HG03571 (cell line): Measurements from ENCODE around the gene PRKCG.

Source experiments
- ATAC-seq: cut with Tn5 transposase; IDR thresholded peaks from one replicate; pipeline ENCODE4 v1.9.1; 2021; ENCODE audit not compliant: unreplicated experiment

Gene PRKCG

DNA sequence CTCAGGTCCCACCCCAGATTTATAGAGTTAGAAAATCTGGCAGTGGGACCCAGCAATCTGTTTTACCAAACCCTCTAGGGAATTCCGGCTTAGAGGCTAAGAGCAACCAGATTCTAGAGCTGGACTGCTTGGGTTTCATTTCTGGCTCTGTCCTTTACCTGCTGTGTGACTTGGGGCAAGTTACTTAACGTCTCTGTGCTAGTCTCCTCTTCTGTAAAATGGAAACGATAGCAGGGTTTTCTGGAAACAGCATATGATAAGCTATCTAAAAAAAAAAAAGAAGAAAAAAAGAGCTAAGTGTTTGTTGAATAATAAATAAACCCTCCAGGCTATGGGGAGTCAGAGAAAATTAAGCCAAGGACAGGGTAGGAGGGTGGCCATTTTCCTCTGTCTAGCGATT, 15.5 kb downstream of the PRKCG start:
- ATAC-seq: no peak

- ATAC-seq: no peak
Observed at GRCh38 chr19:53898166-53898565, 16.2 kb downstream of the PRKCG start.

DNA sequence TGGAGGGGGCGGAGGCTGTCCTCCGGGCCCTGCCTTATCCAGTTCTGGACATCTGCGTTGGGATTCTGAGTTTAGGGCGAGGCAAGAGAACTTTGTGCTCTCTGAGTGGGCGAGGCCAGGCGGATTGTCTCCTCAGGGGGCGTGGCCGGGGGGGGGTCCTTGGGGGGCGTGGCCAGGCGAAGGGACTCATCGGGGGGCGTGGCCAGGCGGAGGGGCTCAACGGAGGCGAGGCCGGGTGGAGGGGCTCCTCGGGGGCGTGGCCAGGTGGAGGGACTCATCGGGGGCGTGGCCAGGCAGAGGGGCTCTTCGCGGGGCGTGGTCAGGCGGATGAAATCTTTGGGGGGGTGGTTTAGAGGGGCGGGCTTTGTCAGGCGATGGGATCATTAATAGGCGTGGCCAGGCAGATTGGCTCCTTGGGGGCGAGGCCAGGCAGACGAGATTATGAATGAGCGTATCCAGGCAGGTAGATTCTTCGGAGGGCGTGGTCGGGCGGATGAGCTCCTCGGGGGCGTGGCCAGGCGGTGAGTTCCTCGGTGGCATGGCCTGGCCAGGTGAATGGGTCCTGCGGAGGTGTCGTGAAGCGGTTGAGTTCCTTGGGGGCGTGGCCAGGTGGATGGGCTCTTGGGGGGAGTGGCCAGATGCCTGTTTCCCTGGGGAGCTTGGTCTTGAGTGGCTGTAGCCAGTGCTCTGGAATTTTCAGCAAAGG, 16.8 kb downstream of the PRKCG start:
- ATAC-seq: no peak

DNA sequence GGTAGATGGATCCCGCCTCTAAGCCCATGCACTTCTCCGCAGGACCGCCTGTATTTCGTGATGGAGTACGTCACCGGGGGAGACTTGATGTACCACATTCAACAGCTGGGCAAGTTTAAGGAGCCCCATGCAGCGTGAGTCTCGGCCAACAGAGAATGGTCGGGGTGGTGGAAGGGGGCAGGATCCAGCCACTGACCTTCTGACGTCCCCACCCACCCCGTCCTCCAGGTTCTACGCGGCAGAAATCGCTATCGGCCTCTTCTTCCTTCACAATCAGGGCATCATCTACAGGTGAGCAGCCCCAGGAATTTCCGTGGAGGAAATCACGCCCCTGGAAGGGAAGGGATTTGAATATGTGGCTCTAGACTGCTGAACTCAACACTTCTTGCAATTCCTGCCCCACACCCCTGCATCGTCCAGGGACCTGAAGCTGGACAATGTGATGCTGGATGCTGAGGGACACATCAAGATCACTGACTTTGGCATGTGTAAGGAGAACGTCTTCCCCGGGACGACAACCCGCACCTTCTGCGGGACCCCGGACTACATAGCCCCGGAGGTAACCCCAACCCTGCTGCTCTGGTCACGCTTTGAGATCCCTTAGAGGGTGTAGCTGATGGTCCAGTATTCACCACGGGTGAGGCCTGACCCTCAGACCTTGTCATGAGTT, 18.3 kb downstream of the PRKCG start:
- ATAC-seq: no peak

- no peak for ATAC-seq
Observed at GRCh38 chr19:53903055-53903680, 21.2 kb downstream of the PRKCG start.

- ATAC-seq: no peak
Observed at GRCh38 chr19:53904909-53905308, 22.9 kb downstream of the PRKCG start.

GRCh38 chr19:53905787-53906186, 23.8 kb downstream of the PRKCG start:
- ATAC-seq: no peak

- ATAC-seq: no peak
Observed at GRCh38 chr19:53906211-53907192, 24.5 kb downstream of the PRKCG start.

DNA sequence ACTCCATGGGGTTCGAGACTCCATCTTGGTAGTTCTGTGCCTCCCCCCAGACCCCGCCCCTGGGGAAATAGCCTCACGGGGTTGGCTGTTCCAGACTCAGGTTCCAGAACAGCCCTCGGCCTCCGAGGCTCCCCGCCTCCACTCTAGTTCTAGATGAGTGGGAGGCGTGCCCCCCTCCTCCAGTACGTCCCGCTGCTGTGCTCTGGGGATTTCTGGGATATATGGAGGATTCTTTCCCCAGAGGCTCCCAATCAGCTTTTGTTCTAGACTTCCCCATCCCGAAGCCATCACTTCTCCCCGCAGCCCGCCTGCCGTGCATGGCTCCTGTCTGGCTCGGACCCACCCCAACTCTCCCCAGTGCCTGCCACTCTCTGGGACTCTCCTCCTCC, 25.2 kb downstream of the PRKCG start:
- no peak for ATAC-seq

GRCh38 chr19:53907690-53908089, 25.7 kb downstream of the PRKCG start:
- no peak for ATAC-seq

GRCh38 chr19:53908106-53908934, 26.3 kb downstream of the PRKCG start:
- ATAC-seq: no peak

DNA sequence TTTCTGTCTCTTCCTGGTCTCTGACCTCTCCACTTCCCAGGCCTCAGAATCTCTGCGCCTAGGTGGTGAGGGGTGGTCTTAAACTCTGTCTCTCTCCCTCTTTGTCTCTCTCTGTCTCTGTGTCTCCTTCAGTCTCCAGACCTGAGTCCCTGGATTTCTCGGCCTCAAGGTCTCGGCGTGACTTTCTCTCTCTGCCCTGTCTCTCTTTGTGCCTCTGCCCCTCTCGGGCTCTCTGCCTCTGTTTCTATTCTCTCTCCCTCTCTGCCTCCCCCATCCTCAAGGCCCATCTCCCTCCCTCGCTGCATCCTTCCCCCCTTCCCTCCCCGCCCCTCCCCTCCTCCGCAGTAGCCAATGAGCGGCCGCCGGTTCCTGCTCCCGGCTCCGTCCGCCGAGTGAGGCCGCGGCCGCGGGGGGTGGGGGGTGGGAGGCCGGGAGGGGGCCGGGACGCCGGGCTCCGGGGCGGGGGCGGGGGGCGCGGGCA, 27.0 kb downstream of the PRKCG start, which contains the start of gene CACNG7:
CACNG7 (plus strand) TSS at position 344 of the 481 bp plus-strand sequence. CDS start 3,554 bp downstream, outside the sequence.
- ATAC-seq: no peak

DNA sequence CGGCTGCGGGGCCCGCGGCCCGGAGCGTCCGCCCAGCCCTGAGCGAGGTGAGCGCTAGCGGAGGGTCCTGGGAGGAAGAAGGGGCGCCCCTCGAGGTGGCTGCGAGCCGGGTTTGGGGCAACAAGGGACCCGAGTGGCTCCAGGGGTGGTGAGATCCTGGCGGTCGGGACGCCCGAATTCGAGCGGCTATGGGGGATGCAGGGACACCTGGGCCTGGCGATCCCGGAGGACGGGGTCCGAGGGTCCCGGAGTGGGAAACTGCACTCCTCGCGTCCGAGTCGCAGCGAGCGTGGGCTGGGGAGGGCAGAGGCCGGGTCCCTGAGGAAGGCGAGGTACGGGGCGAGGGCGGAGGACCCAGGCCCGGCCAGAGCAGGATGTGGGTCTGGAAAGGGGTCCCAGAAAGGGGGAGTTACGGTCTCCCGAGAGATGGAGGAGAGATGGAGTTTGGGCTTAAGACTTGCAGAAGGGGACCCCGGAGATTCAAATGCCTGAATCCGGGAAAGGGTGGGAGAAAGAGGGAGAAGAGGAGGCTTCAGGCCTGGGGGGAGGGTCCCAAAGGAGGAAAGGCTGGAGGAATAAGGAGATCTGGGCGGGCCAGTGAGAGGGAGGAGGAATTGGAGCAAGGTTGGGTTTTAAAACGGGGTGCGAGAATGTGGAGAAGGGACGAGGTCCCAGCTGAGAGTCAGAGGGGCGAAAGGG, 27.6 kb downstream of the PRKCG start:
- no peak for ATAC-seq

DNA sequence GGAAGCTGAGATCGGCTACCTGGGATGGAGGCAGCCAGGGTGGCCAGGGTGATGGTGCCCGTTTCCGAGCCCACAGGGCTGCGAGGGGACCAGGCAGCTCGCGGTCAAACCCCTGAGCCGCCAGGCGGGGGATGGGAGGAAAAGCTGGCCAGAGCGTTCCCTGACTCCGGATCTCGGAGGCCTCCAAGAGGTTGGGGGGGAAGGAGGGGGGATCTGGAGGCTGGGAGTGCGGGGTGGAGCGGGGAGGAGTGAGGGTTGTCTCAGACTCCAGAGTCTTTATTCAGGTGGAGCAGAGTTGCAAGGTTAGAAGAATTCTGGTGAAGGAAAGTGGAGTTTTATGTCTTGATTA, 28.1 kb downstream of the PRKCG start:
- ATAC-seq: no peak

GRCh38 chr19:53912653-53913052, 30.7 kb downstream of the PRKCG start:
- no peak for ATAC-seq

DNA sequence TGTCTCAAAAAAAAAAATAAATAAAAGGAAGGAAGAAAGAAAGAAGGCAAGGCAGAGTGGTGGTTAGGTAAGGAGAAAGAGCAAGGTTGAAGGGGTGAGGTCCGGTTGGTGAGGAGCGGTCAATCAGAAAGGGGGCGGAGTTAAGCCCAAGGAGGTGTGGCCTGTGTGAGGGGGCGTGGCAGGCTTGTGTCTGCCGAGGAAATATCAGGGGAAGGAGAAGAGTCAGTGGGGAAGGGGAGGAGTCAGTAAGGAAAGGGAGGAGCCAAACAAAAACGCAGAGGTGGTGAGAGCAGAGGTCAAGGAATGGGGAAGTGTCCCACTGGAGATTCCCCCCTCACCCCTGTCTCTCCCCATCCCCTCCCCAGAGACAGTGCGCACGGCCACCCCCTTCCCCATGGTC, 33.0 kb downstream of the PRKCG start:
- no peak for ATAC-seq

DNA sequence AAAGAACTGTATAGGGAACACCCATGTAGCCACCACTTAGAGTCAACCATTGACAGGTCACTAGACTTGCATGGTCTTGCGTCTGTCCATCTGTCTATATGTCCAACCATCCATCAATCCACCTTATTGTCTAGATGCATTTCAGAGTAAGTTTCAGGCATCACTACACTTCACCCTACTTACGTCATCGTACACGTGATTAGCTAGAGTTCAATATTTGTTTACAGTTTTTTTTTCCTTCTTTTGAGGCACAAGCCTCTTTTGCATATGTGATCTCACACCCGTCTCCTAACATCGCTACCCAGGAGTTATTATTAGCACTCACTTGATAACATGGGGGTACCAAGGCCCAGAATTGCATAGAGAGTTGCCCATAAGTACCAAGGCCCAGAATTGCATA, 34.0 kb downstream of the PRKCG start:
- ATAC-seq: no peak

DNA sequence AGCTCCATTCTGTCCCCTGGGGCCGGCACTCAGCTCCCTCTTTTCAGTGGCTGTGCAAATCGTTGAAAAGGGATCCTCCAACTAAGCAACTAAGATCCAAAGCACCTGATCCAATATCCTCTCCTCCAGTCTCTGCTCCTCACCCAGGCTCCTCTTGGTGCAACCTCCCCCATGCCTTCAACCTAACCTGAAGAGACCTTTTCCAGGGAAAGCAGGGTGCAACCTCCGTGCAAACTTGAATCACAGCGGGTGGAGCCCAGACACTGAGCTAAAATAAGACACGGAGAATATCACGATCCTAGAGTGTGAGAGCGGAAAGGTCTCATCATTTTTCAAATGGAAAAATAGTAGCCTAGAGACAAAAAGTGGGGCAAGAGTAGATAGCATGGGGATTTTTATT, 35.4 kb downstream of the PRKCG start:
- ATAC-seq: no peak

GRCh38 chr19:53927739-53928138, 45.7 kb downstream of the PRKCG start:
- no peak for ATAC-seq

GRCh38 chr19:53936029-53936428, 54.0 kb downstream of the PRKCG start:
- no peak for ATAC-seq
